Adrenal gland (tissue), 12 donors: ENCODE measurements around the gene NUMBL. TPM values are rescaled to one million over a fixed set of nuclear protein-coding genes. Genes with fewer than 3 reads are reported as not detected.
A peak's percentile ranks its signal among the peaks of the same experiment; 100 is the strongest.

Experiments
- DNase-seq, 7 donors: peaks; one replicate each; pipeline ENCODE4 v3.0.0-alpha.2; 2019 to 2020
- H3K27ac ChIP-seq, 5 donors: fragments of 200-600 bp; sonication (generic) in 4 of 5; 1 replicate in 3 of 5; 2 replicates in 2 of 5; pipeline versions ENCODE4 v1.5.1 to v1.8.0; 2016 to 2020; ENCODE audit warnings: mild to moderate bottlenecking in 1 of 5
- H3K27me3 ChIP-seq: fragments of 200-600 bp; 2 replicates; pipeline ENCODE4 v1.8.0; 2021
- H3K36me3 ChIP-seq, 2 donors: fragments of 200-600 bp; replicated peaks in 1 of 2; 1 replicate in 1 of 2; 2 replicates in 1 of 2; pipeline versions ENCODE4 v1.5.1 to v1.8.0; 2018 to 2022
- H3K4me1 ChIP-seq, 2 donors: fragments of 200-600 bp; replicated peaks in 1 of 2; 1 replicate in 1 of 2; 2 replicates in 1 of 2; pipeline versions ENCODE4 v1.5.1 to v1.8.0; 2018 to 2021
- H3K4me3 ChIP-seq, 4 donors: fragments of 200-600 bp; sonication (generic) in 3 of 4; one replicate each; pipeline ENCODE4 v1.5.1; 2016 to 2018
- H3K9me3 ChIP-seq, 3 donors: fragments of 200-600 bp; sonication (generic) in 1 of 3; replicated peaks in 1 of 3; 1 replicate in 2 of 3; 2 replicates in 1 of 3; pipeline versions ENCODE4 v1.5.1 to v1.8.0; 2016 to 2021
- POLR2A ChIP-seq, 2 donors: fragments of 450-650 bp; IDR thresholded peaks; one replicate each; pipeline ENCODE4 v1.6.1; 2017; ENCODE audit warnings: antibody characterized with exemption in 2 of 2, mild to moderate bottlenecking in 2 of 2, moderate library complexity in 1 of 2
- WGBS, 4 donors: extraction: QIAGEN DNeasy Blood & Tissue Kit in 2 of 4; methylation state at CpG; one replicate each; pipeline versions ENCODE4 v1.1.5 to v1.1.7; 2013 to 2017; 5-methylcytosine and 5-hydroxymethylcytosine counted together
- intact Hi-C, 2 donors: fragments of 100-400 bp; cut with DNase I; formaldehyde crosslinking; loops; one replicate each; pipeline versions ENCODE4 v1.14.1 to v1.15.0; 2022 to 2023
- polyA plus RNA-seq, 3 donors: library from polyadenylated mRNA; stranded (reverse); fragments of 200-250 nt in 2 of 3; fragments of 350-450 nt in 1 of 3; fragmentation: Illumina TruSeq in 1 of 3; extraction: RNeasy Lipid Tissue Mini Kit (QIAGEN cat#74804) in 1 of 3; gene quantifications; one replicate each; pipeline ENCODE4 v1.2.3, GENCODE V29; 2013 to 2014
- total RNA-seq, 9 donors: library from RNA; depleted of rRNA in 4 of 9; stranded (reverse); fragments of >200 nt in 4 of 9; fragments of 120-200 nt in 1 of 9; fragmentation: NEBNext Ultra II Directional in 1 of 9; extraction: Animal tissue kit (Norgen Biotek cat#: 25700) in 1 of 9; gene quantifications; one replicate each; pipeline versions ENCODE4 v1.1.0 to v1.2.4, GENCODE V29; 2013 to 2023
- TF ChIP-seq, protein P1 (sequence below), 6 experiments: fragments of 450-650 bp in 4 of 6; fragments of 200-600 bp in 2 of 6; sonication (generic) in 1 of 6; IDR thresholded peaks; 1 replicate in 5 of 6; 2 replicates in 1 of 6; pipeline versions ENCODE4 v1.5.1 to v1.8.0; 2016 to 2021; ENCODE audit warnings: antibody characterized with exemption in 6 of 6, mild to moderate bottlenecking in 2 of 6, moderate library complexity in 1 of 6
- donor health status: healthy with polysubstance abuse.
- donor health status: Bipolar disorder and iron deficiency.
- donor health status: DM: yes; HTN: yes; CAD: no.
- donor health status: DM: no; HTN: no; CAD: no.
- donor health status: DM: no; HTN: no; CAD: no.
- donor health status: DM: yes; HTN: yes; CAD: no.

The NUMBL gene
- total and polyA plus RNA-seq, 12 donors, result 3.2 to 60.6 (median 30.0) TPM

DNA sequence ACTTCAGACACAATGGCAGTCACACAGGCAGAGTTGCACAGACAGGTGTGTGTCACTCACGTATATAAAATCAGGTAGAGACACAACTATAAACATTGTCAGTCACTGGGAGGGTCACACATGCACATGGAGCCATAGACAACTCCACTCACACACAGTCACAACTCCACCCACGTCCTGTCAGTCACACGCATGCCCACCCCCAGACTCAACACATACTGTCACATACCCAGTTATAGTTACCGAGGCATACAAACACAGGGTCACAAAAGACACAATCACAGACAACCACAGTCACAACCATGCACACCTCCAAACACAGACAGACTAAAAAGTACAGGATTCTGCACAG lies 1.5 kb downstream of the NUMBL start:
- H3K4me1 ChIP-seq, result peaks cover 13 to 15% of the 10 kb centered on the region in 2 donors
- intact Hi-C loops, result no loop called here
- peaks cover 0 to 9% of the 10 kb centered on the region in 2 donors for H3K36me3 ChIP-seq
- TF ChIP-seq POLR2A (IDR thresholded peaks at IDR 0.05), result no peak
- TF ChIP-seq, protein P1, sequence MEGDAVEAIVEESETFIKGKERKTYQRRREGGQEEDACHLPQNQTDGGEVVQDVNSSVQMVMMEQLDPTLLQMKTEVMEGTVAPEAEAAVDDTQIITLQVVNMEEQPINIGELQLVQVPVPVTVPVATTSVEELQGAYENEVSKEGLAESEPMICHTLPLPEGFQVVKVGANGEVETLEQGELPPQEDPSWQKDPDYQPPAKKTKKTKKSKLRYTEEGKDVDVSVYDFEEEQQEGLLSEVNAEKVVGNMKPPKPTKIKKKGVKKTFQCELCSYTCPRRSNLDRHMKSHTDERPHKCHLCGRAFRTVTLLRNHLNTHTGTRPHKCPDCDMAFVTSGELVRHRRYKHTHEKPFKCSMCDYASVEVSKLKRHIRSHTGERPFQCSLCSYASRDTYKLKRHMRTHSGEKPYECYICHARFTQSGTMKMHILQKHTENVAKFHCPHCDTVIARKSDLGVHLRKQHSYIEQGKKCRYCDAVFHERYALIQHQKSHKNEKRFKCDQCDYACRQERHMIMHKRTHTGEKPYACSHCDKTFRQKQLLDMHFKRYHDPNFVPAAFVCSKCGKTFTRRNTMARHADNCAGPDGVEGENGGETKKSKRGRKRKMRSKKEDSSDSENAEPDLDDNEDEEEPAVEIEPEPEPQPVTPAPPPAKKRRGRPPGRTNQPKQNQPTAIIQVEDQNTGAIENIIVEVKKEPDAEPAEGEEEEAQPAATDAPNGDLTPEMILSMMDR (IDR thresholded peaks at IDR 0.05), result no peak
- H3K27ac ChIP-seq, result peak overlapping the region in 1 of 5 donors; percentile 89
- H3K9me3 ChIP-seq, result no peaks in the 10 kb centered on the region
- DNase-seq, result no peak
- no peaks in the 10 kb centered on the region for H3K27me3 ChIP-seq
- 62 to 75% (median 63%) methylated on average over 4 of the region's 4 CpGs for WGBS, 4 donors
- H3K4me3 ChIP-seq, result peak overlapping the region in 1 of 4 donors; percentile 67

DNA sequence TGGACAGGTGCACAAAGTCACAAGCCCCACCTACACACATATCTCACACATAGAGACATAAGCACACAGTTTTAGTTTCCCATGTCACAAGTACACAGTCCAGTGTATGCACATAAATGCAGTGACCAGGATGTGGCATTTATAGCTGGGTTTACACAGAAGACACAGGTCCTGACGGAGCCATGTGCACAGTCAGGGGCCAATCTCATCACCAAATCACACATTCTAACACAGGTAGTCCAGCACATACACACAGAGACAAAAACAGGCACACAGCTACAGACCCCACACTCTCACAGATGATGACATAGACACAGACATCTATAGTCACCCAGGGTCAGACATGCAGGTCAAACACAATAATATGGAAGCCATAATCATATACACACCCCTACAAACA lies 2.1 kb downstream of the NUMBL start:
- H3K27ac ChIP-seq, result peak overlapping the region in 1 of 5 donors; percentile 89
- H3K4me3 ChIP-seq, result peak overlapping the region in 1 of 4 donors; percentile 67
- peaks cover 0 to 10% of the 10 kb centered on the region in 2 donors for H3K36me3 ChIP-seq
- DNase-seq, result no peak
- no peaks in the 10 kb centered on the region for H3K27me3 ChIP-seq
- peaks cover 13 to 15% of the 10 kb centered on the region in 2 donors for H3K4me1 ChIP-seq
- 86 to 100% (median 95%) methylated on average over 1 of the region's 1 CpG for WGBS, 4 donors
- no peak for TF ChIP-seq POLR2A (IDR thresholded peaks at IDR 0.05)
- TF ChIP-seq, protein P1 (IDR thresholded peaks at IDR 0.05), result no peak
- intact Hi-C loops, result no loop called here
- H3K9me3 ChIP-seq, result no peaks in the 10 kb centered on the region

DNA sequence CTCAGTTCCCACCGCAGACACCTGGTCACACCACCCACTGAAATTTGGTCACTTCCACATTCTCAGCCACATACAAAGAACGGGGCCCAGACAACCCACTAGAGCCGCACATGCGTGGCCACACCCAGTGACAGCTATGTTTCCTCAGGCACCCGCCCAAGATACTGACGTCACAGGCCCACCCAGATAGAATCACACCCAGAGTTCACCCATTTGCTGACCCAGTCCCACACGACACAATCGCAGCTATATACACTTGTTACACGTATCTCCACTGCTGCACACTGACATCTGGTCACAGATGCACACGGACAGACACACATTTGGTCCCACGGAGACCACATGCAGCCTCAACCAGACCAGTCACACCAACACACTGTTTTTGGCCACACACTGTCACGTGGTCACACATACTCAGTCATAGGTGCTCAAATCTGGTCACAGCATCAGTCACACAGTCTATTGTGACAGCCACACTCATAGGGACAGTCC lies 2.9 kb downstream of the NUMBL start:
- no peak overlapping the region for H3K4me3 ChIP-seq

DNA sequence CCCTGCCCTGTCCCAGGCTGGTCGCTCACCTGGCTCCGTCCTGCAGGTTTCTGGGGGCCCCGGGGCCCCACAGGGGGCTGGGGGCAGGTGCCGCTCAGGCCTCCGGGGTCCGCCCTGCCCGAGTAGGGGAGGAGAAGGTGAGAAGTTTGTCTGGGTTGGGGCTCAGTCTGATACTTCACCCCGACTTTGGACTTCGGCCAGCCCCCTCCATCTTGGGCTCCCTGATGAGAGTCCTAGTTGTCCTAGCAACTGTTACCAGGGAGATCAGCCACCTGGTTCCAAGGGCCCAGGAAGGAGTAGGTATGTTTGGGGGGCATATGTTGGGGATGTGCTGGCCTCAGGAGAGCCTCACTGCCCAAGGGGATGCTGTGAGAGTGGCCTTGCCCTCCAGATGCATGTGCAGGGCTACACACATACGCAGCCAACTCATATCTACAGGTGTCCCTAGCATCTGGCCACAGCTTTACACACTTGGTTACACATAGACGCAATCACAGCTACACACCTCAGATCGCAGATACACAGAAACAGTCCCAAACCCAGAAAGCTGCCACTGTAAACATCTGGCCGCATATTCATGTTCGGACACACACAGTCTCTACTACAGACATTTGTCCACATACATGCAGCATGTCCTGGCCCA lies 3.4 kb downstream of the NUMBL start:
- H3K9me3 ChIP-seq, result no peaks in the 10 kb centered on the region
- peaks cover 13 to 15% of the 10 kb centered on the region in 2 donors for H3K4me1 ChIP-seq
- WGBS, 4 donors, result 83 to 93% (median 90%) methylated on average over 8 to 14 of the region's 14 CpGs
- no peak for DNase-seq
- H3K27me3 ChIP-seq, result no peaks in the 10 kb centered on the region
- TF ChIP-seq, protein P1 (IDR thresholded peaks at IDR 0.05), result no peak
- TF ChIP-seq POLR2A (IDR thresholded peaks at IDR 0.05), result no peak
- peak overlapping the region in 2 of 5 donors; percentile 30 to 89 for H3K27ac ChIP-seq
- peaks cover 0 to 15% of the 10 kb centered on the region in 2 donors for H3K36me3 ChIP-seq
- no peak overlapping the region for H3K4me3 ChIP-seq
- intact Hi-C loops, result no loop called here

More for the DNA sequence above, 2.9 kb downstream of the NUMBL start:
- Histone ChIP-seq H3K36me3 (peaks cover 0 to 12% of the 10 kb centered on the region in 2 donors), H3K27me3 (no peaks in the 10 kb centered on the region), H3K9me3 (no peaks in the 10 kb centered on the region), H3K27ac (peak overlapping the region in 2 of 5 donors; percentile 30 to 89), H3K4me1 (peaks cover 13 to 15% of the 10 kb centered on the region in 2 donors)
- TF ChIP-seq, protein P1 (IDR thresholded peaks at IDR 0.05), result no peak
- TF ChIP-seq POLR2A (IDR thresholded peaks at IDR 0.05), result no peak
- intact Hi-C loops, result no loop called here
- peak in 6 of 7 donors; percentile 39 to 86 (median 58) for DNase-seq
- 56 to 72% (median 67%) methylated on average over 7 to 12 of the region's 12 CpGs for WGBS, 4 donors
